Astrocyte of the cerebellum (primary cell): ENCODE data around the gene JAKMIP2.

ENCODE experiments used
- DNase-seq: peaks from one replicate; pipeline ENCODE4 v3.0.0-alpha.2; 2011; ENCODE audit warnings: low read depth
- H3K4me3 ChIP-seq: 2 replicates; pipeline ENCODE4 v1.5.1; 2011; ENCODE audit warnings: mild to moderate bottlenecking, low read depth, low read length, moderate library complexity
- in situ Hi-C: cut with HindIII; loops from 2 replicates; pipeline ENCODE4 v1.10.0; 2017; ENCODE audit warnings: low sequenced_read_pairs
- TF ChIP-seq, protein P1 (sequence below): IDR thresholded peaks from 2 replicates; pipeline ENCODE4 v1.5.1; 2012; ENCODE audit warnings: low read length, low read depth, moderate library complexity, mild to moderate bottlenecking; ENCODE audit errors: missing control alignments

Gene JAKMIP2

DNA sequence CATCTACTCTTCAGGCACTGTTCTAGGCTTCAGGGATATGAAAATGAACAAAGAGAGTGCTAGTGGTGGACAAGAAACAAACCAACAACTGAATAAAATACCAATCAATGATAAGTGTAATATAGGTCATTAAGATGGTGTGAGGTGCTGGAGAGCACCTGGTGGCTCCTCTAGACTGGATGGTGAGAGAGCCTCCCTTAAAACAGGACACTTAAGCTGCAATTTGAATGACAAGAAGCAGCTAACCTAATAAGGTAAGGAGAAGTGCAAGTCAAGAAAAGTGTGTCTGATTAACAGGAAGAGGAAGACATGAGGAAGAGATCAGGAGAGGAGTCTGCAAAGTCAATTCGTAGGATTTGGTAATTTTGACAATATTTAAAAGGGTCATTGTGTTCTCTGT is 23.1 kb downstream of the JAKMIP2 start:
- TF ChIP-seq, protein P1, sequence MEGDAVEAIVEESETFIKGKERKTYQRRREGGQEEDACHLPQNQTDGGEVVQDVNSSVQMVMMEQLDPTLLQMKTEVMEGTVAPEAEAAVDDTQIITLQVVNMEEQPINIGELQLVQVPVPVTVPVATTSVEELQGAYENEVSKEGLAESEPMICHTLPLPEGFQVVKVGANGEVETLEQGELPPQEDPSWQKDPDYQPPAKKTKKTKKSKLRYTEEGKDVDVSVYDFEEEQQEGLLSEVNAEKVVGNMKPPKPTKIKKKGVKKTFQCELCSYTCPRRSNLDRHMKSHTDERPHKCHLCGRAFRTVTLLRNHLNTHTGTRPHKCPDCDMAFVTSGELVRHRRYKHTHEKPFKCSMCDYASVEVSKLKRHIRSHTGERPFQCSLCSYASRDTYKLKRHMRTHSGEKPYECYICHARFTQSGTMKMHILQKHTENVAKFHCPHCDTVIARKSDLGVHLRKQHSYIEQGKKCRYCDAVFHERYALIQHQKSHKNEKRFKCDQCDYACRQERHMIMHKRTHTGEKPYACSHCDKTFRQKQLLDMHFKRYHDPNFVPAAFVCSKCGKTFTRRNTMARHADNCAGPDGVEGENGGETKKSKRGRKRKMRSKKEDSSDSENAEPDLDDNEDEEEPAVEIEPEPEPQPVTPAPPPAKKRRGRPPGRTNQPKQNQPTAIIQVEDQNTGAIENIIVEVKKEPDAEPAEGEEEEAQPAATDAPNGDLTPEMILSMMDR = no peak
- no peak for DNase-seq
- in situ Hi-C loops = no loop called here
- H3K4me3 ChIP-seq = no peak overlapping the region

DNA sequence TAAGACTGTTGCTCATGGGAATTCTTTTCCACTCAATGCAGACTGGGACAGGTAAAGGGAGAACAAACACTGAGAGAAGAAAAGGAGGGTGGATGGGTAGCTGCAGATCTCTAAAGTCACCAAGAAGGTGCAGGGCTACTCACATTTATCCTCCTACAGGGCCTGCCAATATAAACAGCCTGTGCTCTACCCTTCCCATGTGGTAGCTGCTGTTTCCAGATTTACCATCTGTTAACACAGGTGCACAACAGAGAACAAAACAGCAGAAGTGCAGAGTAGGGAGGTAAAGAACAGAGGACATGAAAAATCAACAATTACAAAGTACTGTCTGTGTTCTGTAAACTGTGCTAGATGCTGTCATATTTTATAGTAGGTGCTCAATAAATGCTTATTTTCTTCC is 26.0 kb downstream of the JAKMIP2 start:
- no peak overlapping the region for H3K4me3 ChIP-seq
- TF ChIP-seq, protein P1 = no peak
- in situ Hi-C loops = no loop called here
- DNase-seq = no peak

DNA sequence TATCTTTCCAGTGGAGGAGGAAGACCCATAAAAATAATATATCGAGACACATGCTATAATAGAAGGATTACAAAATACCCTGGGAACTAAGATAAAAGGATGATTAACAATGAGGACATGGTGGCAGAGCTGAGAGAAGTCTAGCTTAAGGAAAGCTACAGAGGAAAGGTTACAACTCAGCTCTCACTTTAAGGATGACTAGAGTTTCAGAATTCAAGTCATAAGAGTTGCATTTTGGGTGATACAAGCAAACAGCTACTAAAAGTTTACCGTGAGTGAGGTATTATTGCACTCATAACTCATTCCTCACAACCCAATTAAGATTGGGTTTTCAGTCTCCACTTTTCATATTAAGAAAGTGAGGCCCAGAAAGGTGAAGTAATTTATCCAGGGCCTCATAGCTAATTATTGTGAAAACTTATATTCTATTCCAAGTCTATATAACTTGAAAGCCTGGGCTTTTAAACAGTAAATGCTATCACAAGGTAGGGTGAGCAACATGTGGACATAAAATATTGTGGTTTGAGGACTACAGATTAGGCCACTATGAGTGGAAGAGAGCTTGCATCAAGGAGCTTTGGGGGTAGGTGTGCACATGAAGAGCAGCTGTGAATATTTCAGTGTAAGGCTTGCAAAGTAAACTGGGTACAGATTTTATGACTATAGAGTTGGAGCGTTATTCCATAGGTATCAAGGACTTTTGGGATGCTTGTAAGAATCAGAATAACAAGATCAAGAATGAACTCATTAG is 28.0 kb downstream of the JAKMIP2 start:
- DNase-seq = no peak
- no peak overlapping the region for H3K4me3 ChIP-seq
- TF ChIP-seq, protein P1 = no peak
- in situ Hi-C loops = no loop called here

DNA sequence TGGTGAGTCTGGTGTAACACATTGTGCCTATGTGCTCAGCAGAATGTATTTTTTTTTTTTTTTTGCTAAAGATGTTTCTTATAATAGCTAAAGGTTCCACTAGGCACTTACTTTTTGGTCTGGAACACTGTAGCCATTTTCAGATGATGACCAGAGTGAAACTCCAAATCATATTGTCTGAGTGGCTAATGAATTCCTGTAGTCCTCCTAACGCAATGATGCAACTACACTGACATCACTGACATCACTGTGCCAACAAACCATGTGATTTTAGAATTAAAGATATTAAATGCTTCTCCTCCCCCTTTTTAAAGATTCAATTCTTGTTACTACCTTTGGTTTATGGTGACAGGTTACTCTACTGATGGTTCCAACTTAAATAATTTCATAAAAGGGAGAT is 28.8 kb downstream of the JAKMIP2 start:
- H3K4me3 ChIP-seq = no peak overlapping the region
- in situ Hi-C loops = no loop called here
- no peak for DNase-seq
- TF ChIP-seq, protein P1 = no peak

DNA sequence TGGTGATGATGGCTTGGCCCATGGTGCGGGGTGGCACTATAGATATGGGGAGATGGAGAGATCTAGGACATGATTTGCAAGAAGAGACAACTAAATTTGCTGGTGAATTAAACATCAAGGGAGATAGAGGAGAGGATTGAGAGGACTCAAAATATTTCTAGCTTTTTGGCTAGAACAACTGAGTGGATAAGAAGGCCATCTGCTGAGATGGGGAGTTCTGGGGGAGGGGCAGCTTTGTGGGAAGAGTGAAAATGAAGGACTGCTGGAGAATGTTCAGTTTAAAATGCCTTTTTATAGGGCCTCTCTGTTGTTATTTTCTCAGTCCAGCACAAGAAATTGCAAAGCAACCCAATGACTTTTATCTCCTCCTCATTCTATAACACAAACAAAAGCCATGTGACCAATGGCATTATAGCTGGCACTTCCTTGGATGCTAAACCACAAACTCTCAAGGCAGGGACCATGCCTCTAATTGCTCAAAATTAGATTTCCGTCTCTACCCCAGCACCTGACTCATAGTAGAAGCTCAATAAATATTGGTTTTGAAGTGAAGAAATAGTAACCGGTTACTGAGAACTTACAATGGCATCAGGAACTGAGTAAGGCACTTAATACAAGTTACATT is 29.8 kb downstream of the JAKMIP2 start:
- TF ChIP-seq, protein P1 = no peak
- DNase-seq = no peak
- H3K4me3 ChIP-seq = no peak overlapping the region
- in situ Hi-C loops = no loop called here

DNA sequence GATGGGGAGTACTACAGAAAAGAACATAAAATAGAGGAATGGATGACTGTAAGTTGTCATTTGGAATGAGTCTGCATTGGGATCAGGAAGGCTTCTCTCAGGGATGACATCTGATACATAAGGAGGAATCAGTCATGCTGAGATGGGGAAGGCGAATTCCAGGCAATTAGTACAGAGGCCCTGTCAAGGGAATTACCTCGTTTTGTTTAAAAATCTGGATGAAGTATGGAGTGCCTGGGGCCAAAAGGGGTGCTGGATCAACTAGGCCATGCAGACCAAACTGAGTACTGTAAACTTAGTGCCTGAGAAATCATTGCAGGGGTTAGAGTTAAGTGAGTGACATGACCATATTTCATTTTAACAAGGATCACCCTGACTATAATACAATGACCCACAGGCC is 30.5 kb downstream of the JAKMIP2 start:
- TF ChIP-seq, protein P1 = no peak
- no peak overlapping the region for H3K4me3 ChIP-seq
- no peak for DNase-seq
- in situ Hi-C loops = no loop called here
